Measurements from ENCODE around the gene GSDME. TPM values are rescaled to one million over a fixed set of nuclear protein-coding genes. Genes with fewer than 3 reads are reported as not detected.

The GSDME gene
- total RNA-seq, 4 donors from 2014 or later = 3.1 to 5.2 (median 3.9) TPM

GRCh38 chr7:24778543-24779282, 21.4 kb upstream of the GSDME start:
- in situ Hi-C loops (cut with MboI; ENCODE audit: low sequenced_read_pairs in 4 of 4) = no loop called here
- Histone ChIP-seq H3K4me1 (peaks cover 15 to 18% of the 10 kb centered on the region in 2 donors), H3K27ac (peak overlapping the region; percentile 77 to 85 (median 82)), H3K27me3 (no peaks in the 10 kb centered on the region), H3K4me3 (no peak overlapping the region), H3K36me3 (no peaks in the 10 kb centered on the region), H3K9me3 (no peaks in the 10 kb centered on the region)
- intact Hi-C loops (cut with DNase I; ENCODE audit: low total_unique reads) = loop anchor here (5.0 kb wide), 1 partner anchor 1064 kb away; no protein-coding TSS in a partner anchor
- TF ChIP-seq POLR2A (IDR thresholded peaks at IDR 0.05) (peak; percentile 28 to 40), CTCF (IDR thresholded peaks at IDR 0.05 in 4 of 5, conservative IDR thresholded peaks at IDR 0.05 in 1 of 5) (no peak)
- ATAC-seq = peak; percentile 98 to 99
- peak; percentile 63 to 84 for DNase-seq

- peak overlapping the region; percentile 77 to 85 (median 82) for H3K27ac ChIP-seq
- DNase-seq = no peak
Observed at GRCh38 chr7:24777806-24778205, 20.5 kb upstream of the GSDME start.

DNA sequence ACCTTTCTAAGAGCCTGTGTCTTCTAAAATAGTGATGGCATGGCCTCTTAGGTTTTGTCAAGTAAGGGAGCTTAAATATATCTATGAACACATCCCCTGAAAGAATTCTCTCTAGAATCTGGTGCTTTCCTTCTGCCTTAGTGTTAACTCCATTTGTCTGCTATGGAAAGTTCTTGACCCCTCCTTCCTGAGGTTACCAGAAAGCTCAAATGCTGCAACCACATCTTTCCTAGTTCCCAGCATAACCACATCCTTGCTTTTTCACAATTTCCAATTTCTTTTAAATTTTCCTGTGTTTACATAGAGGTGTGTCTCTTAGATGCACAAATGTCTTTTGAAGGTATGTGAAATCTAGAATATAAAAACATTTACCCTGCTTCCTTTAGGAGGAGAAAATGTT, 16.4 kb upstream of the GSDME start:
- TF ChIP-seq POLR2A (IDR thresholded peaks at IDR 0.05) = no peak
- no peak for TF ChIP-seq CTCF (IDR thresholded peaks at IDR 0.05 in 4 of 5, conservative IDR thresholded peaks at IDR 0.05 in 1 of 5)
- in situ Hi-C loops (cut with MboI; ENCODE audit: low sequenced_read_pairs in 4 of 4) = no loop called here
- Histone ChIP-seq H3K4me1 (peaks cover 3% of the 10 kb centered on the region in 2 donors), H3K9me3 (no peaks in the 10 kb centered on the region), H3K27ac (no peak overlapping the region), H3K36me3 (no peaks in the 10 kb centered on the region), H3K27me3 (no peaks in the 10 kb centered on the region), H3K4me3 (no peak overlapping the region)
- intact Hi-C loops (cut with DNase I; ENCODE audit: low total_unique reads) = no loop called here
- no peak for ATAC-seq
- DNase-seq = no peak

More at GRCh38 chr7:24777806-24778205, 20.5 kb upstream of the GSDME start:
- Histone ChIP-seq H3K4me1 (peaks cover 15 to 18% of the 10 kb centered on the region in 2 donors), H3K27me3 (no peaks in the 10 kb centered on the region), H3K9me3 (no peaks in the 10 kb centered on the region), H3K4me3 (no peak overlapping the region), H3K36me3 (no peaks in the 10 kb centered on the region)
- TF ChIP-seq POLR2A (IDR thresholded peaks at IDR 0.05) (no peak), CTCF (IDR thresholded peaks at IDR 0.05 in 4 of 5, conservative IDR thresholded peaks at IDR 0.05 in 1 of 5) (no peak)
- in situ Hi-C loops (cut with MboI; ENCODE audit: low sequenced_read_pairs in 4 of 4) = no loop called here
- no peak for ATAC-seq
- intact Hi-C loops (cut with DNase I; ENCODE audit: low total_unique reads) = loop anchor here (5.0 kb wide), 1 partner anchor 1064 kb away; no protein-coding TSS in a partner anchor

DNA sequence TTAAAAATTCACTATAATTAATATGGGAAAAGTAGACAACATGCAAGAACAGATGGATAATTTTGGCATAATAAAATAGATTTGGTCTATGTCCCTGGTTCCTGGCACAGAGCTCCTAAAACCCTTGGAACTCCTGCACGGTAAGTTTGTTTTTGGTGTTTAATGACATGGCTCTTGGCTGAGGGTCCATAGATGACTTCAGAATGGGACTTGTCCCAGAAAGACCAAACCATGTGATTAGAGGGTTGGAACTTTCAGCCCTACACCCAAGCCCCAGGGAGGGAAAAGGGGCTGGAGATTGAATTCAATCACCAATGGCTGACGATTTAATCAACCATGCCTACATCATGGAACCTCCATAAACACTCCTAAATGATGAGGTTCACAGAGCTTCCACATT, 12.6 kb upstream of the GSDME start:
- TF ChIP-seq POLR2A (IDR thresholded peaks at IDR 0.05) = no peak
- TF ChIP-seq CTCF (IDR thresholded peaks at IDR 0.05 in 4 of 5, conservative IDR thresholded peaks at IDR 0.05 in 1 of 5) = no peak
- H3K27me3 ChIP-seq = no peaks in the 10 kb centered on the region
- in situ Hi-C loops (cut with MboI; ENCODE audit: low sequenced_read_pairs in 4 of 4) (no loop called here), intact Hi-C loops (cut with DNase I; ENCODE audit: low total_unique reads) (no loop called here)
- no peak for ATAC-seq
- H3K27ac ChIP-seq = no peak overlapping the region
- no peaks in the 10 kb centered on the region for H3K9me3 ChIP-seq
- H3K36me3 ChIP-seq = no peaks in the 10 kb centered on the region
- H3K4me3 ChIP-seq = no peak overlapping the region
- no peak for DNase-seq
- peaks cover 7 to 10% of the 10 kb centered on the region in 2 donors for H3K4me1 ChIP-seq
